Calu3 (cell line): Measurements from ENCODE around the gene BICRAL. TPM values are rescaled to one million over a fixed set of nuclear protein-coding genes. Genes with fewer than 3 reads are reported as not detected.
"Not testable (repeated sequence)": the region's sequence is repeated elsewhere in the genome, so short reads cannot be mapped to it uniquely, and the experiment has no call there.

Experiments
- BruUV-seq: library from RNA; stranded (reverse); fragments of 400-500 nt; replicated peaks from 2 replicates; lab custom pipeline; 2021; lab: Mats Ljungman, UMichigan
- CTCF ChIA-PET: fragments of 300-600 bp; sonication (Branson Sonifier 250); formaldehyde crosslinking; loops from one replicate; lab custom pipeline; 2022; ENCODE audit warnings: antibody characterized with exemption; lab: Charles Lee
- DNase-seq: peaks from one replicate; pipeline ENCODE4 v3.0.0; 2022
- H3K27ac Mint-ChIP-seq: one replicate; pipeline ENCODE4 v1.8.0; 2022; ENCODE audit warnings: mixed read lengths; ENCODE audit not compliant: unreplicated experiment
- H3K27me3 Mint-ChIP-seq: one replicate; pipeline ENCODE4 v1.8.0; 2022; ENCODE audit warnings: mixed read lengths; ENCODE audit not compliant: unreplicated experiment
- H3K36me3 Mint-ChIP-seq: one replicate; pipeline ENCODE4 v1.8.0; 2022; ENCODE audit warnings: mild to moderate bottlenecking, moderate library complexity, mixed read lengths; ENCODE audit not compliant: insufficient read depth, unreplicated experiment
- H3K4me1 Mint-ChIP-seq: one replicate; pipeline ENCODE4 v1.8.0; 2022; ENCODE audit warnings: mild to moderate bottlenecking, low read depth, mixed read lengths; ENCODE audit not compliant: unreplicated experiment
- H3K4me3 Mint-ChIP-seq: one replicate; pipeline ENCODE4 v1.8.0; 2022; ENCODE audit warnings: mild to moderate bottlenecking, low read depth, moderate library complexity, mixed read lengths; ENCODE audit not compliant: unreplicated experiment
- H3K9me3 Mint-ChIP-seq: one replicate; pipeline ENCODE4 v1.8.0; 2022; ENCODE audit warnings: low read depth, mixed read lengths; ENCODE audit not compliant: unreplicated experiment
- CTCF ChIP-seq: fragments of 200-600 bp; IDR thresholded peaks from one replicate; pipeline ENCODE4 v1.8.0; 2022; ENCODE audit warnings: antibody characterized with exemption; ENCODE audit not compliant: unreplicated experiment
- intact Hi-C: fragments of 100-400 bp; cut with micrococcal nuclease; formaldehyde crosslinking; loops from one replicate; pipeline ENCODE4 v1.10.0; 2022; ENCODE audit not compliant: unreplicated experiment
- total RNA-seq: library from RNA; stranded (reverse); gene quantifications from 2 replicates; pipeline ENCODE4 v1.2.3, GENCODE V29; 2022

BICRAL gene
- total RNA-seq, 1 experiment from 2014 or later, result 19.2 TPM

- Mint-ChIP-seq H3K27me3 (no peaks in the 10 kb centered on the region), H3K4me3 (no peak overlapping the region), H3K9me3 (no peaks in the 10 kb centered on the region), H3K4me1 (no peaks in the 10 kb centered on the region), H3K27ac (no peak overlapping the region), H3K36me3 (no peaks in the 10 kb centered on the region)
- intact Hi-C loops, result no loop called here
- BruUV-seq, result no TSS peak
- DNase-seq, result no peak
- CTCF ChIA-PET, result interaction anchor here (0.6 to 0.7 kb wide), 3 partner anchors 33 to 1678 kb away, joined by 3 to 5 read pairs (median 3); no protein-coding TSS in a partner anchor
- no peak for TF ChIP-seq CTCF
Measured at GRCh38 chr6:42808492-42809483, 26.9 kb downstream of the BICRAL start.

GRCh38 chr6:42813074-42813645, 31.3 kb downstream of the BICRAL start:
- peaks cover 8% of the 10 kb centered on the region for H3K36me3 Mint-ChIP-seq
- no peak for DNase-seq
- CTCF ChIA-PET, result interaction anchor here (1.0 kb wide), 1 partner anchor 40 kb away, joined by 3 read pairs; no protein-coding TSS in a partner anchor
- intact Hi-C loops, result no loop called here
- no peak for TF ChIP-seq CTCF
- no peaks in the 10 kb centered on the region for H3K27me3 Mint-ChIP-seq
- H3K4me1 Mint-ChIP-seq, result no peaks in the 10 kb centered on the region
- no peak overlapping the region for H3K27ac Mint-ChIP-seq
- H3K9me3 Mint-ChIP-seq, result no peaks in the 10 kb centered on the region
- no TSS peak for BruUV-seq
- H3K4me3 Mint-ChIP-seq, result no peak overlapping the region

- CTCF ChIA-PET, result no interaction called here
- no peak for DNase-seq
- intact Hi-C loops, result no loop called here
- no peaks in the 10 kb centered on the region for H3K27me3 Mint-ChIP-seq
- no peaks in the 10 kb centered on the region for H3K9me3 Mint-ChIP-seq
- no TSS peak for BruUV-seq
- no peaks in the 10 kb centered on the region for H3K4me1 Mint-ChIP-seq
- peaks cover 8% of the 10 kb centered on the region for H3K36me3 Mint-ChIP-seq
- TF ChIP-seq CTCF, result no peak
- H3K27ac Mint-ChIP-seq, result no peak overlapping the region
- H3K4me3 Mint-ChIP-seq, result no peak overlapping the region
Measured at GRCh38 chr6:42813906-42814444, 32.1 kb downstream of the BICRAL start.

DNA sequence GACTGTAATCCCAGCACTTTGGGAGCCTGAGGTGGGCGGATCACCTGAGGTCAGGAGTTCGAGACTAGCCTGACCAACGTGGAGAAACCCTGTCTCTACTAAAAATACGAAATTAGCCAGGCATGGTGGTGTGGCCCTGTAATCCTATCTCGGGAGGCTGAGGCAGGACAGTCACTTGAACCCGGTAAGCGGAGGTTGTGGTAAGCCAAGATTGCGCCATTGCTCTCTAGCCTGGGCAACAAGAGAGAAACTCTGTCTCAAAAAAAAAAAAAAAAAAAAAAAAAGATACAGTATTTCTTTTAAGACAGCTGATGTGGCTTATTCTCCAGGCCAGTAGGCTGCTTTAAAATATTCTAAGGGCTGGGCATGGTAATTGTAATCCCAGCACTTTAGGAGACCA, 33.9 kb downstream of the BICRAL start:
- H3K4me1 Mint-ChIP-seq, H3K9me3 Mint-ChIP-seq, H3K27ac Mint-ChIP-seq, DNase-seq, BruUV-seq, H3K36me3 Mint-ChIP-seq, H3K27me3 Mint-ChIP-seq, H3K4me3 Mint-ChIP-seq, intact Hi-C loops: not testable (repeated sequence)
- CTCF ChIA-PET, result interaction anchor here (0.6 to 1.3 kb wide), 3 partner anchors 10 to 70 kb away, joined by 3 to 9 read pairs (median 6); partner anchors contain the start of gene TBCC
